NCI-H2196 treated with DMSO at 0.1 percent for 48 hours (cell line): ENCODE results near the gene SLC36A3.
"Not testable (repeated sequence)": the region's sequence is repeated elsewhere in the genome, so short reads cannot be mapped to it uniquely, and the experiment has no call there.

Experiments
- DNase-seq: peaks from one replicate; lab custom pipeline; 2025; ENCODE audit not compliant: unreplicated experiment; lab: John Stamatoyannopoulos, UW

The SLC36A3 gene

GRCh38 chr5:151240268-151240835 is 63.2 kb downstream of the SLC36A3 start:
- DNase-seq: not testable (repeated sequence)

- DNase-seq: no peak
Measured at GRCh38 chr5:151239237-151239861, 64.2 kb downstream of the SLC36A3 start.

GRCh38 chr5:151238303-151238741 is 65.2 kb downstream of the SLC36A3 start:
- DNase-seq: no peak

GRCh38 chr5:151237685-151238084 is 65.9 kb downstream of the SLC36A3 start:
- no peak for DNase-seq

- DNase-seq: no peak
Measured at GRCh38 chr5:151236888-151237287, 66.7 kb downstream of the SLC36A3 start.

- DNase-seq: not testable (repeated sequence)
Measured at GRCh38 chr5:151235239-151235571, 68.4 kb downstream of the SLC36A3 start.

DNA sequence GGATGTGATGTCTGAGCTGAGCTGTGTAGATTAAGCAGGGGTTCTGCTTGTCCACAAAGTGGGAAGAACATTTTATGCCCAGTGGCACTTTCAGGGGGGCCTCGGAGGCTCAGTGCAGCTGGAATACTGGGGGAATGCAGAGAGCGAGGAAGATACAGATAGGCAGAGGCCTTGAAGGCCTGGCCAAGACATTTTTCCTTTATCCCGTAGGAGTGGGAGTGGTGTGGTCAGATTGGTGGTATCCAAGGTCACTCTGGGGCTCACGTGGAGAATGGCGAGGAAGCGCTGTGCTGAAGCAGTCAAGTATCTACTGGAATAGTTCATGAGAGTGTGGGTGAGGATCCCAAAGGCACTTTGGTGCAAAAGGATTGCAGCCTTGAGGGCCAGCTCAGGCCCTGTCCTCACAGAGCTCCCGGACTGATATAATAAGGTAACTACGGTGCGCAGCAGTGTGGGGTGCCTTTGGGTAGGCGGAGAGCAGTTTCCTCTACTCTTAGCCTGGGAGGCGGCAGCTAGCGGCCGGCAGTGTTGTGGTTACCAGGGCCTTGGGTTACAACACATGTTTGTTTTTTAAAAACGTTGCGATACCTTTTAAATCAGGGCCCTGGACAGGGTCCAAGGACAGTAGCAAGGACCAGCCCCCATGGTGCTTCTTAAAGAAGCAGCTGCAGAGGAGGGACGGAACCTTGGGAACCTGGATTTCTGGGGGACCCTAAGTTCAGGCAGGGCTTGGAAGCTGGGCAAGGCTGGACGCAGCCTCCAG is 68.9 kb downstream of the SLC36A3 start:
- no peak for DNase-seq

GRCh38 chr5:151233616-151234085 is 69.9 kb downstream of the SLC36A3 start:
- no peak for DNase-seq

DNA sequence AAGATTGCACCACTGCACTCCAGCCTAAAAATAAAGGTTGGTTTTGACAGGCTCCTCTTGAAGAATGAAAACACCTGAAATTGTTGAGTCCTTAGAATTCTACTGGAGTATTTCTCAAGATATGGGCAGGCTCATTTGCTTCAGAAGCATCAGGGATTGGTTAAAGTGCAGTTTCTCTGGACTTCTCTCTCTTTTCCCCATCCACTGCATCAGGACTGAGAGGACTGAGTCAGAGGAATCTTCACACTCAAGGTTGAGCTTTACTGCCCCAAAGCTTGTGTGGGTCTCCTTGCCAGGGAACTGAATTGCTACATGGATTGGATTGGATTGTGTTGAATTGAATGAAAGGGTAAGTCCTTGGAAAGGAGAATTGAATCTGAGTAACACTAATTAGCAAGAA is 72.2 kb downstream of the SLC36A3 start:
- no peak for DNase-seq

DNA sequence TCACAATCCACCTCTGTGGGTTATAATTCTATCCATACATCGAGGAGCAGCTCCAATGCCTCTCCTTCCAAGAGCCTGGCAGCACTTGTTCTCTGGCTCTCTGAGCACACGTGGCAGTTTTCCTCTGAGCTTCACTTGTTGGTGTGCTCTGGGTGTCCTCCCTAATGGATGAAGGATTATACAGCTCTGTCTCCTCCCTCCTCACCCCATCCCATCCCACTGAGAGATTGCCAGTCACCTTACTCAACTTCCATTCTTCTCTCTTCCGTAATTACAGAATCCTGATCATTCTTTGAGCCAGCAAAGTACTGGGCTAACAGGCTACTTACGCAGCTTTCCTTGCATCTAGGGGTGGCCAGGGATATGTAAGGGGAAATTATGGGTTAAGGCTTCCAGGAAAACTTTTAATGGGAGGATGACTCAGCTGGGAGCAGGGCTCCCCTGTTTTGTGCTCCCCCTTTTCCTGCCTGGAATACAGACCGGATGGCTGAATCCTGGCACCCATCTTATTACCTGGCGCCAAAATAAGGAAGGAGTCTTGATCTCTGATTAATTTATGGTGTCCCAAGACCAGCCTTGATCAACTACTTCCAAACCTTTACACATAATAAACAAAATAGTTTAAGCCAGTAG is 73.4 kb downstream of the SLC36A3 start:
- DNase-seq: no peak

GRCh38 chr5:151228986-151229385 is 74.6 kb downstream of the SLC36A3 start:
- no peak for DNase-seq

DNA sequence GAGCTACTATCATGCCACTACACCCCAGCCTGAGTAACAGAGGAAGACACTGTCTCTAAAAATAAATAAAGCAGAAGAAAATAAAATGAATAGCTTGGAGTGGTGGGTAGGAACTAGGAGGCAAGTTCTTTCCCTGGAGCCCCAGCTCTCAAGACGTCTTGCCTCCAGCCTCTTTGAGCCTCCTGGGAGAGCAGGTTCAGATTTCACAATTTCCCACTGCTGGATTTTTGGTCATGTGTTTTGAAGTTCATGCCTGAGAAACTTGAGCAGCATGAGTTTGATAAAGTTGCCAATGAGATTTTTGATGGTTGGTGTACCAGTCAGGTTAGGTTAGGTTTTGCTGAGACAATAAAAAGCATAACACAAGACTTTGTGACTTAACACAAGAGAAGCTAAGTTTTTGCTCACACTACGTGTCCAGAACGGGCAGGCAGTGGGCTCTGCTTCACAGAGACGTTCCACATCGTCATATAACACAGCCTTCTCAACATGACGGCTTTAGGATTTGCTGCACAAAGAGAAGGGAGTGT is 75.6 kb downstream of the SLC36A3 start:
- DNase-seq: no peak
